WTC11 (cell line): Measurements from ENCODE around the gene NATD1. TPM values are rescaled to one million over a fixed set of nuclear protein-coding genes. Genes with fewer than 3 reads are reported as not detected.

Experiments used
- ATAC-seq: fragments of 200-7000 bp; cut with Tn5 transposase; 2 replicates; pipeline ENCODE4 v1.10.0; 2021; ENCODE audit warnings: mild to moderate bottlenecking, moderate library complexity
- CTCF ChIA-PET: fragments of 300-600 bp; sonication (Branson Sonifier 250); formaldehyde crosslinking; loops from one replicate; lab custom pipeline; 2021; ENCODE audit warnings: antibody characterized with exemption; lab: Charles Lee
- POLR2A ChIA-PET: fragments of 350-600 bp; sonication (Branson Sonifier 250); formaldehyde crosslinking; loops from one replicate; lab custom pipeline; 2021; ENCODE audit warnings: antibody characterized with exemption; lab: Charles Lee
- DNase-seq: peaks from one replicate; pipeline ENCODE4 v3.0.0; 2021; ENCODE audit warnings: low spot score
- H3K27ac Mint-ChIP-seq: 2 replicates; pipeline ENCODE4 v1.8.0; 2021; ENCODE audit warnings: mixed read lengths
- H3K27me3 Mint-ChIP-seq: 2 replicates; pipeline ENCODE4 v1.8.0; 2021; ENCODE audit warnings: low read depth, mild to moderate bottlenecking, moderate library complexity, mixed read lengths
- H3K36me3 Mint-ChIP-seq: 2 replicates; pipeline ENCODE4 v1.8.0; 2021; ENCODE audit warnings: mixed read lengths
- H3K4me1 Mint-ChIP-seq: 2 replicates; pipeline ENCODE4 v1.8.0; 2022; ENCODE audit warnings: mixed read lengths
- H3K4me3 Mint-ChIP-seq: 2 replicates; pipeline ENCODE4 v1.8.0; 2021; ENCODE audit warnings: mild to moderate bottlenecking, moderate library complexity, mixed read lengths
- H3K9me3 Mint-ChIP-seq: 2 replicates; pipeline ENCODE4 v1.8.0; 2021; ENCODE audit warnings: mixed read lengths
- ELF4 ChIP-seq: sonication (generic); formaldehyde crosslinking; IDR thresholded peaks from 2 replicates; pipeline ENCODE4 v1.8.1; 2022; ENCODE audit warnings: low read depth, mild to moderate bottlenecking, moderate library complexity, missing genetic modification reagents
- EMX1 ChIP-seq: fragments of 250-450 bp; sonication (Bioruptor Pico); IDR thresholded peaks from 2 replicates; pipeline ENCODE4 v1.8.0; 2021; ENCODE audit warnings: mild to moderate bottlenecking
- ESRRA ChIP-seq: sonication (generic); formaldehyde crosslinking; IDR thresholded peaks from 2 replicates; pipeline ENCODE4 v1.8.1; 2022; ENCODE audit warnings: mild to moderate bottlenecking, missing genetic modification reagents, borderline replicate concordance
- FOXK1 ChIP-seq: sonication (generic); formaldehyde crosslinking; IDR thresholded peaks from 2 replicates; pipeline ENCODE4 v1.8.0; 2022; ENCODE audit warnings: mild to moderate bottlenecking, moderate library complexity, missing genetic modification reagents
- GABPB1 ChIP-seq: sonication (generic); formaldehyde crosslinking; IDR thresholded peaks from 2 replicates; pipeline ENCODE4 v1.8.1; 2023; ENCODE audit warnings: mild to moderate bottlenecking, missing genetic modification reagents
- HMGA2 ChIP-seq: fragments of 250-450 bp; sonication (Bioruptor Pico); IDR thresholded peaks from 2 replicates; pipeline ENCODE4 v1.4.0; 2021; ENCODE audit warnings: mild to moderate bottlenecking, moderate library complexity
- MLX ChIP-seq: sonication (generic); formaldehyde crosslinking; IDR thresholded peaks from 2 replicates; pipeline ENCODE4 v1.8.1; 2023; ENCODE audit warnings: mild to moderate bottlenecking, missing genetic modification reagents, moderate library complexity
- NFATC4 ChIP-seq: fragments of 250-450 bp; sonication (Bioruptor Pico); IDR thresholded peaks from 2 replicates; pipeline ENCODE4 v1.9.0; 2021; ENCODE audit warnings: mild to moderate bottlenecking
- PRDM15 ChIP-seq: sonication (generic); formaldehyde crosslinking; IDR thresholded peaks from 2 replicates; pipeline ENCODE4 v1.8.0; 2022; ENCODE audit warnings: missing genetic modification reagents
- ZBTB21 ChIP-seq: sonication (generic); formaldehyde crosslinking; IDR thresholded peaks from 2 replicates; pipeline ENCODE4 v1.8.1; 2023; ENCODE audit warnings: mild to moderate bottlenecking, missing genetic modification reagents, borderline replicate concordance
- ZNF121 ChIP-seq: sonication (generic); formaldehyde crosslinking; IDR thresholded peaks from 2 replicates; pipeline ENCODE4 v1.8.0; 2023; ENCODE audit warnings: missing genetic modification reagents
- ZNF263 ChIP-seq: sonication (generic); formaldehyde crosslinking; IDR thresholded peaks from 2 replicates; pipeline ENCODE4 v1.8.1; 2022; ENCODE audit warnings: low read depth, mild to moderate bottlenecking, moderate library complexity, missing genetic modification reagents
- ZNF281 ChIP-seq: sonication (generic); formaldehyde crosslinking; IDR thresholded peaks from 2 replicates; pipeline ENCODE4 v1.8.0; 2023; ENCODE audit warnings: mild to moderate bottlenecking, missing genetic modification reagents
- ZNF532 ChIP-seq: fragments of 250-450 bp; sonication (Bioruptor Pico); IDR thresholded peaks from 2 replicates; pipeline ENCODE4 v1.9.0; 2021; ENCODE audit warnings: mild to moderate bottlenecking, borderline replicate concordance
- total RNA-seq: library from RNA; stranded (reverse); gene quantifications from 3 replicates; pipeline ENCODE4 v1.2.3, GENCODE V29; 2021
- TF ChIP-seq, protein P1 (sequence below): fragments of 250-450 bp; sonication (Bioruptor Pico); IDR thresholded peaks from 2 replicates; pipeline ENCODE4 v1.9.0; 2021; ENCODE audit warnings: mild to moderate bottlenecking
- TF ChIP-seq, protein P2 (sequence below): fragments of 250-450 bp; sonication (Bioruptor Pico); IDR thresholded peaks from 2 replicates; pipeline ENCODE4 v1.9.0; 2021; ENCODE audit warnings: mild to moderate bottlenecking

NATD1 gene
- total RNA-seq, 1 experiment from 2014 or later = 10.1 TPM

GRCh38 chr17:21258593-21258992 lies 5.4 kb upstream of the NATD1 start:
- Mint-ChIP-seq H3K27ac (no peak overlapping the region), H3K27me3 (peaks cover 3% of the 10 kb centered on the region; the same call in 1 of the 2 replicates), H3K4me3 (no peak overlapping the region), H3K4me1 (peaks cover 25% of the 10 kb centered on the region), H3K36me3 (no peaks in the 10 kb centered on the region), H3K9me3 (no peaks in the 10 kb centered on the region; the same call in 1 of the 2 replicates)
- ChIA-PET POLR2A (no interaction called here), CTCF (interaction anchor here (0.6 kb wide), 1 partner anchor 207 kb away, joined by 3 read pairs; no protein-coding TSS in a partner anchor)
- DNase-seq = no peak
- ATAC-seq = no peak
- no peak for TF ChIP-seq ZNF532
- TF ChIP-seq GABPB1 (CRISPR knock-in tag) = no peak
- no peak for TF ChIP-seq HMGA2 (CRISPR knock-in tag)
- TF ChIP-seq MLX (CRISPR knock-in tag) = no peak
- TF ChIP-seq ZNF121 (CRISPR knock-in tag) = no peak
- TF ChIP-seq ZNF281 (CRISPR knock-in tag) = no peak
- no peak for TF ChIP-seq FOXK1 (CRISPR knock-in tag)
- TF ChIP-seq NFATC4 = no peak
- TF ChIP-seq, protein P1, sequence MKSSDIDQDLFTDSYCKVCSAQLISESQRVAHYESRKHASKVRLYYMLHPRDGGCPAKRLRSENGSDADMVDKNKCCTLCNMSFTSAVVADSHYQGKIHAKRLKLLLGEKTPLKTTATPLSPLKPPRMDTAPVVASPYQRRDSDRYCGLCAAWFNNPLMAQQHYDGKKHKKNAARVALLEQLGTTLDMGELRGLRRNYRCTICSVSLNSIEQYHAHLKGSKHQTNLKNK = no peak
- TF ChIP-seq, protein P2, sequence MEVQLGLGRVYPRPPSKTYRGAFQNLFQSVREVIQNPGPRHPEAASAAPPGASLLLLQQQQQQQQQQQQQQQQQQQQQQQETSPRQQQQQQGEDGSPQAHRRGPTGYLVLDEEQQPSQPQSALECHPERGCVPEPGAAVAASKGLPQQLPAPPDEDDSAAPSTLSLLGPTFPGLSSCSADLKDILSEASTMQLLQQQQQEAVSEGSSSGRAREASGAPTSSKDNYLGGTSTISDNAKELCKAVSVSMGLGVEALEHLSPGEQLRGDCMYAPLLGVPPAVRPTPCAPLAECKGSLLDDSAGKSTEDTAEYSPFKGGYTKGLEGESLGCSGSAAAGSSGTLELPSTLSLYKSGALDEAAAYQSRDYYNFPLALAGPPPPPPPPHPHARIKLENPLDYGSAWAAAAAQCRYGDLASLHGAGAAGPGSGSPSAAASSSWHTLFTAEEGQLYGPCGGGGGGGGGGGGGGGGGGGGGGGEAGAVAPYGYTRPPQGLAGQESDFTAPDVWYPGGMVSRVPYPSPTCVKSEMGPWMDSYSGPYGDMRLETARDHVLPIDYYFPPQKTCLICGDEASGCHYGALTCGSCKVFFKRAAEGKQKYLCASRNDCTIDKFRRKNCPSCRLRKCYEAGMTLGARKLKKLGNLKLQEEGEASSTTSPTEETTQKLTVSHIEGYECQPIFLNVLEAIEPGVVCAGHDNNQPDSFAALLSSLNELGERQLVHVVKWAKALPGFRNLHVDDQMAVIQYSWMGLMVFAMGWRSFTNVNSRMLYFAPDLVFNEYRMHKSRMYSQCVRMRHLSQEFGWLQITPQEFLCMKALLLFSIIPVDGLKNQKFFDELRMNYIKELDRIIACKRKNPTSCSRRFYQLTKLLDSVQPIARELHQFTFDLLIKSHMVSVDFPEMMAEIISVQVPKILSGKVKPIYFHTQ (CRISPR knock-in tag) = no peak
- no peak for TF ChIP-seq ELF4 (CRISPR knock-in tag)
- no peak for TF ChIP-seq PRDM15 (CRISPR knock-in tag)
- TF ChIP-seq ESRRA (CRISPR knock-in tag) = no peak
- no peak for TF ChIP-seq EMX1 (CRISPR knock-in tag)
- TF ChIP-seq ZNF263 (CRISPR knock-in tag) = no peak
- no peak for TF ChIP-seq ZBTB21
